Motor neuron (in vitro differentiated cells): Measurements from ENCODE around the gene BCAN. TPM values are rescaled to one million over a fixed set of nuclear protein-coding genes. Genes with fewer than 3 reads are reported as not detected.

Experiments used
- ATAC-seq, 8 experiments: fragments of 200-7000 bp; cut with Tn5 transposase; replicated peaks in 6 of 8; 2 replicates each; pipeline ENCODE4 v1.8.0; 2021; ENCODE audit warnings: mild to moderate bottlenecking in 8 of 8, moderate library complexity in 8 of 8
- H3K27ac ChIP-seq, 2 donors: fragments of 250-450 bp; sonication (Bioruptor Pico); 2 replicates each; pipeline ENCODE4 v1.9.0; 2021; ENCODE audit warnings: antibody characterized with exemption in 2 of 2, mild to moderate bottlenecking in 2 of 2, moderate library complexity in 1 of 2
- H3K4me1 ChIP-seq, 2 donors: fragments of 250-450 bp; sonication (Bioruptor Pico); replicated peaks in 1 of 2; 2 replicates each; pipeline ENCODE4 v1.6.1; 2021; ENCODE audit warnings: antibody characterized with exemption in 2 of 2, mild to moderate bottlenecking in 2 of 2, moderate library complexity in 1 of 2
- H3K4me3 ChIP-seq, 5 donors: fragments of 250-450 bp; sonication (Bioruptor Pico); 2 replicates each; pipeline ENCODE4 v1.9.0; 2021; ENCODE audit warnings: antibody characterized with exemption in 5 of 5, mild to moderate bottlenecking in 5 of 5, moderate library complexity in 4 of 5
- WGBS, 10 experiments: fragments of 450-650 bp; shearing (Covaris generic); methylation state at CpG; one replicate each; pipeline ENCODE4 v1.0.0; 2022; 5-methylcytosine and 5-hydroxymethylcytosine counted together
- in situ Hi-C, 9 experiments: fragments of 400-800 bp; cut with MboI; loops; one replicate each; pipeline ENCODE4 v1.15.0; 2021; ENCODE audit warnings: low sequenced_read_pairs in 9 of 9, low pct_unique_long_range_greater_than_20kb in 2 of 9; ENCODE audit not compliant: unreplicated experiment in 9 of 9
- total RNA-seq, 8 experiments: library from RNA; unstranded; fragments of 300-600 nt; gene quantifications; 2 replicates each; pipeline versions ENCODE4 v1.2.3 to v1.2.4, GENCODE V29; 2022

The BCAN gene
- total RNA-seq, 8 experiments from 2014 or later: 0.66 to 25.1 (median 1.7) TPM

- Histone ChIP-seq H3K4me1 (no peaks in the 10 kb centered on the region), H3K4me3 (no peak overlapping the region), H3K27ac (no peak overlapping the region)
- WGBS, 10 experiments: 0 to 80% (median 0%) methylated on average over 1 to 2 of the region's 2 CpGs; no CpG with 5 or more reads in 3 of the 10 experiments
- in situ Hi-C loops: no loop called here
- ATAC-seq: no peak
Measured at GRCh38 chr1:156648951-156649350, 7.0 kb downstream of the BCAN start.

DNA sequence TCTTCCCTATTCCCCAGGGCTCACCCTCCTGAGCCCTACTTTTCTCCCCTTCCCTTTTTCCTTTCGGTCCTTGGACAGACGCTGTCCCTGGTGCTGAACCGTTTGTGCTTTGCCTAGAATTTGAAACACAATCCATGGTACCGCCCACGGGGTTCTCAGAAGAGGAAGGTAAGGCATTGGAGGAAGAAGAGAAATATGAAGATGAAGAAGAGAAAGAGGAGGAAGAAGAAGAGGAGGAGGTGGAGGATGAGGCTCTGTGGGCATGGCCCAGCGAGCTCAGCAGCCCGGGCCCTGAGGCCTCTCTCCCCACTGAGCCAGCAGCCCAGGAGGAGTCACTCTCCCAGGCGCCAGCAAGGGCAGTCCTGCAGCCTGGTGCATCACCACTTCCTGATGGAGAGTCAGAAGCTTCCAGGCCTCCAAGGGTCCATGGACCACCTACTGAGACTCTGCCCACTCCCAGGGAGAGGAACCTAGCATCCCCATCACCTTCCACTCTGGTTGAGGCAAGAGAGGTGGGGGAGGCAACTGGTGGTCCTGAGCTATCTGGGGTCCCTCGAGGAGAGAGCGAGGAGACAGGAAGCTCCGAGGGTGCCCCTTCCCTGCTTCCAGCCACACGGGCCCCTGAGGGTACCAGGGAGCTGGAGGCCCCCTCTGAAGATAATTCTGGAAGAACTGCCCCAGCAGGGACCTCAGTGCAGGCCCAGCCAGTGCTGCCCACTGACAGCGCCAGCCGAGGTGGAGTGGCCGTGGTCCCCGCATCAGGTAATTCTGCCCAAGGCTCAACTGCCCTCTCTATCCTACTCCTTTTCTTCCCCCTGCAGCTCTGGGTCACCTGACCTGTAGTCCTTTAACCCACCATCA lies 10.4 kb downstream of the BCAN start:
- 5 to 49% (median 24%) methylated on average over 3 to 14 of the region's 16 CpGs; no CpG with 5 or more reads in 2 of the 10 experiments for WGBS, 10 experiments
- Histone ChIP-seq H3K4me3 (no peak overlapping the region), H3K4me1 (peaks cover 4 to 11% of the 10 kb centered on the region in 2 donors), H3K27ac (no peak overlapping the region)
- peak in 2 of 8 experiments; percentile 63 to 64 for ATAC-seq
- in situ Hi-C loops: no loop called here

DNA sequence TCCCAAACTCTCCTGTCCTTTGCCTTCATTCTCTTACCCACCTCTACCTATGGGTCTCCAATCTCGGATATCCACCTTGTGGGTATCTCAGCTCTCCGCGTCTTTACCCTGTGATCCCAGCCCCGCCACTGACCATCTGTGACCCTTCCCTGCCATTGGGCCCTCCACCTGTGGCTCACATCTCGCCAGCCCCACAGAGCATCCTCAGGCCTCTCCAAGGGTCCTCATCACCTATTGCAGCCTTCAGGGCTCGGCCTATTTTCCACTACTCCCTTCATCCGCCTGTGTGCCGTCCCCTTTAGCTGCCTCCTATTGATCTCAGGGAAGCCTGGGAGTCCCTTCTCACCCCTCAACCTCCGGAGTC lies 11.1 kb downstream of the BCAN start:
- Histone ChIP-seq H3K4me1 (peaks cover 4 to 16% of the 10 kb centered on the region in 2 donors), H3K4me3 (no peak overlapping the region), H3K27ac (no peak overlapping the region)
- WGBS, 10 experiments: 37 to 92% (median 59%) methylated on average over 2 to 8 of the region's 9 CpGs; no CpG with 5 or more reads in 4 of the 10 experiments
- ATAC-seq: no peak
- in situ Hi-C loops: no loop called here

- Histone ChIP-seq H3K4me1 (peaks cover 7 to 19% of the 10 kb centered on the region in 2 donors), H3K27ac (no peak overlapping the region), H3K4me3 (no peak overlapping the region)
- 38 to 75% (median 57%) methylated on average over 1 of the region's 1 CpG; no CpG with 5 or more reads in 7 of the 10 experiments for WGBS, 10 experiments
- in situ Hi-C loops: no loop called here
- no peak for ATAC-seq
Measured at GRCh38 chr1:156654700-156655099, 12.8 kb downstream of the BCAN start.

DNA sequence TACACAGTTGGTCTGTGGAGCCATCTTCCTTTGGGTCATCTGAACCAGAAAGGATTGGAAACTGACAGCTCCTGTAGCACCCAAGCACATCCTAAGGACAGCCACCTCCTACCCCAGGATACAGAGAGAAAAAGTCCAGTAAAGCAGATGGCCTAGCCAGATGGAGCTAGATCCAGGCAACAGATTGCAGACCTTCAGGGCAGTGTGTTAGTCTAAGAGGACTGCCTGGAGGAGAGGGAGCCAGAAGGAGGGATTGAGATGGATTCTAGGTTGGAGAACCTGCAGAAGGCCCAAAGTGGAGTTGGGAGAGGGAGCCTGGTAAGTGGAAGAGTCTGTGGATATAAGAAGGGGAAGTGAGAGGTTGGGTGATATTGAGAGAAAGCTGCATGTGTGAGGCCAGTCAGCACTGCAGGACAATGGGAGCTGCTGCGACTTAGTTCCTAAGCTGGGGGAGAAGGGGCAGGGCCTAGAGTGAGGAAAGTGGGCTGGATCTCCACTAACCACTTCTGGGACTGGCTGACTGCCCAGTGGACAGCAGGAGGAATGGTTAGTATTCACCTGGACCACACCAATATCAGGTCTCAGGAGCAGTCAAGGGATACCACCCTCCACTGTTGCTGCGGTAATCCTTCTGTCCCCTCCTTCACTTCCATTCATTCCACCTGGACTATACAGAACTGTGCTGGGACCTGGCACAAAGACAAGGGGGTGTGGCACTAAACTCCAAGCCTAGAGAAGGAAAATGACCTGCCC lies 13.4 kb downstream of the BCAN start:
- 39 to 53% (median 44%) methylated on average over 2 of the region's 2 CpGs; no CpG with 5 or more reads in 6 of the 10 experiments for WGBS, 10 experiments
- Histone ChIP-seq H3K4me1 (peaks cover 10 to 24% of the 10 kb centered on the region in 2 donors), H3K27ac (no peak overlapping the region), H3K4me3 (no peak overlapping the region)
- in situ Hi-C loops: no loop called here
- ATAC-seq: no peak

- in situ Hi-C loops: no loop called here
- ATAC-seq: no peak
- no peak overlapping the region for H3K4me3 ChIP-seq
Measured at GRCh38 chr1:156655904-156656516, 14.1 kb downstream of the BCAN start.

DNA sequence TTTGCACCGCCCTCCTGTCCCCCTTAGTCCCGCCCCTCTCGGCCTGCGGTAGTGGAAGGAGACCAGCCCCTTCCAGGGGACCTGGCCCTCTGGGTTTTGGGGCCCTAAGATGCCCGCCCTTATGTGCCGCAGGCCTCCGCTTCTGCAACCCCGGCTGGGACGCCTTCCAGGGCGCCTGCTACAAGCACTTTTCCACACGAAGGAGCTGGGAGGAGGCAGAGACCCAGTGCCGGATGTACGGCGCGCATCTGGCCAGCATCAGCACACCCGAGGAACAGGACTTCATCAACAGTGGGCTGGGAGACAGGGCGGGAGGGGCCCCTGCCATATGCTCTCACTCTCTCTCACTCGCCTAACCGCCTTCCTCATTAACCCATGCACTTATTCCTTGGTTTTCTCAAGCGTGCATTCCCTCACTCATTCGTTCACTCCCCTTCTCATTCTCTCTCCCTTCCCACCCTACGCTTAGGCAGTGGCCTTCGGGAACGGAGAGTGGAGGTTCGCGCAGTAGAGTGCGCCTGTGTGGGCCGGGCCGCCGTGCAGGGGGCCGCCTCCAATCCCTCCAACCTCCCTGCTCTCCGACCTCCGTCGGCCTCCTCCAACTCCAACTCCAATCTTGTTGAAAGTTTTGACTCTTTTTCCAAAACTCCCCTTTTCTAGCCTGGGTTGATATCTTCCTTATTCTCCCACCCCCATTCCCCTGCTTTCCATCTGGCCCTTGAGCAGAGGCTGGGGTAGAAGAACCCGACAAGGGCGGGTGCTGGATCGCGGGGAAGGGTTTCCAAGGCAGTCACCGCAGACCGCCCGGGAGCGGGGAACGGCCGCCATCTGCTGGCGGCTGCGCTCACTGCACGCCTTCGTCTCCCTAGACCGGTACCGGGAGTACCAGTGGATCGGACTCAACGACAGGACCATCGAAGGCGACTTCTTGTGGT lies 15.2 kb downstream of the BCAN start:
- H3K27ac ChIP-seq: no peak overlapping the region
- in situ Hi-C loops: no loop called here
- H3K4me1 ChIP-seq: peaks cover 28 to 41% of the 10 kb centered on the region in 2 donors
- peak; percentile 13 to 54 (median 24) for ATAC-seq
- H3K4me3 ChIP-seq: peak overlapping the region in 4 of 5 donors; percentile 1 to 25 (median 14)
- 0 to 14% (median 6%) methylated on average over 1 to 20 of the region's 54 CpGs; no CpG with 5 or more reads in 2 of the 10 experiments for WGBS, 10 experiments

More at GRCh38 chr1:156655904-156656516, 14.1 kb downstream of the BCAN start:
- Histone ChIP-seq H3K27ac (no peak overlapping the region), H3K4me1 (peaks cover 17 to 31% of the 10 kb centered on the region in 2 donors)
- 53 to 100% (median 57%) methylated on average over 1 to 7 of the region's 9 CpGs; no CpG with 5 or more reads in 5 of the 10 experiments for WGBS, 10 experiments

DNA sequence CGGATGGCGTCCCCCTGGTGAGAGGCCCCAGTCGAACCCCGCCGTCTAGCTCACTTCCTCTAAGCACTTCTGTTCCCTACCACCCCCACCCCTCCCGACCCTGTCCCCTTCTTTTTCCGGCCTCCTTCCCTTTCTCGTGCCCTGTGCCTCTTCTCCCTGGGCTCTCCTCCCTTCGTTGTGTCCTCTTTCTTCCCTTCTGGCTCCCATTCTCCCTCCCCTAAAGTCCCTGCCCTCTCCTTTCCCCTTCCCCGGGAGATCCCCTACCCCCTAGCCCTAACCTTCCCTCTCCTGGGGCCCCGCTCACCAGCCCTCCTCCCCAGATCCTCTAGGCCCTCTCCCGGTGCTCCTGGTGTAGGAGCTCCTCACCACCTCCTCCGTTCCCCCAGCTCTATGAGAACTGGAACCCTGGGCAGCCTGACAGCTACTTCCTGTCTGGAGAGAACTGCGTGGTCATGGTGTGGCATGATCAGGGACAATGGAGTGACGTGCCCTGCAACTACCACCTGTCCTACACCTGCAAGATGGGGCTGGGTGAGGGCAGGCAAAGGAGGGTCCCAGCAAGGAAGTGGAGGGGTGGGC lies 15.9 kb downstream of the BCAN start:
- Histone ChIP-seq H3K4me1 (peaks cover 35 to 49% of the 10 kb centered on the region in 2 donors), H3K4me3 (peak overlapping the region in 3 of 5 donors; percentile 9 to 25 (median 19)), H3K27ac (no peak overlapping the region)
- in situ Hi-C loops: no loop called here
- 0 to 100% methylated on average over 1 of the region's 15 CpGs; no CpG with 5 or more reads in 8 of the 10 experiments for WGBS, 10 experiments
- no peak for ATAC-seq

GRCh38 chr1:156658496-156658895 lies 16.6 kb downstream of the BCAN start:
- ATAC-seq: no peak
- in situ Hi-C loops: no loop called here
- no peak overlapping the region for H3K27ac ChIP-seq
- peaks cover 42 to 56% of the 10 kb centered on the region in 2 donors for H3K4me1 ChIP-seq
- 78 to 93% (median 86%) methylated on average over 1 to 11 of the region's 14 CpGs; no CpG with 5 or more reads in 3 of the 10 experiments for WGBS, 10 experiments
- H3K4me3 ChIP-seq: no peak overlapping the region

GRCh38 chr1:156658945-156659574 lies 17.1 kb downstream of the BCAN start:
- Histone ChIP-seq H3K4me1 (peaks cover 47 to 61% of the 10 kb centered on the region in 2 donors), H3K4me3 (no peak overlapping the region), H3K27ac (no peak overlapping the region)
- in situ Hi-C loops: no loop called here
- ATAC-seq: no peak
- 60 to 100% (median 80%) methylated on average over 1 to 9 of the region's 10 CpGs; no CpG with 5 or more reads in 3 of the 10 experiments for WGBS, 10 experiments

DNA sequence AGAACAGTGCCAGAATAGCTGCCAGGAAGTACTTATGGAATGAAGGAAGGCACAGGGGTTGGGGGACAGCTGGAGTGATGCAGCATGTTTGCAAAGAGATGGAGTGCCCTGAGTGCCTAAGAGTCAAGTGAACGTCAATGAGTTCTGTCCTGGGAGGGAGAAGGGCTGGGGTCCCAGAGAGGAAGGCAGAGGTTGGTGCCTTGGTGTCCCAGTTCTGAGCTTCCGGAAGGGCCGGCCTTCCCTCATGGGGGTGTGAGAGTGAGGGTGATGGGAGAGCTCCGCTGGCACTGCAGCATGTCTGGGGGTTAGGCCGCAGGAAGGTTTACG lies 17.7 kb downstream of the BCAN start:
- ATAC-seq: no peak
- H3K4me1 ChIP-seq: peaks cover 53 to 67% of the 10 kb centered on the region in 2 donors
- in situ Hi-C loops: no loop called here
- WGBS, 10 experiments: 0 to 52% (median 0%) methylated on average over 1 to 6 of the region's 6 CpGs
- peak overlapping the region in 1 of 2 donors; percentile 23 for H3K27ac ChIP-seq
- peak overlapping the region in 2 of 5 donors; percentile 11 to 34 for H3K4me3 ChIP-seq
